ENCODE data around the gene RALGPS1.

DNA sequence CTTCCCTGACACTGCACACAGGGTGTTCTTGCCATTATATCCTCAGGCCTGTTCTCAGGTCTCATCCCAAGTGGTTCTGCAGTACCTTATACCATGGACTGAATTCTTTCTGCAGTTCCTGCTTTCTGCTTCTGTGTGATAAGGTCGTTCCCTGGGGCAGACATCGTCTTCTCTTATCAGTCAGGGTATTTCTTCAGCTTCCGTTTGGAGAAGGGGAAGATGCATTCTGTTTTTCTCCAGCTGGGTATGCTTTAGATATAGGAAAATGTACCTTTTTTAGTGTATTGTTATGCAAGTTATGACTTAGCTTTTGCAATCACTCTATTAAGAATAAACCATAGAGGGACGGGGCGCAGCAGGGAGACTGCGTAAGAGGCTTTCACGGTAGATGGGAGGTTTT is 31.1 kb downstream of the RALGPS1 start:
- TF ChIP-seq, protein P1, sequence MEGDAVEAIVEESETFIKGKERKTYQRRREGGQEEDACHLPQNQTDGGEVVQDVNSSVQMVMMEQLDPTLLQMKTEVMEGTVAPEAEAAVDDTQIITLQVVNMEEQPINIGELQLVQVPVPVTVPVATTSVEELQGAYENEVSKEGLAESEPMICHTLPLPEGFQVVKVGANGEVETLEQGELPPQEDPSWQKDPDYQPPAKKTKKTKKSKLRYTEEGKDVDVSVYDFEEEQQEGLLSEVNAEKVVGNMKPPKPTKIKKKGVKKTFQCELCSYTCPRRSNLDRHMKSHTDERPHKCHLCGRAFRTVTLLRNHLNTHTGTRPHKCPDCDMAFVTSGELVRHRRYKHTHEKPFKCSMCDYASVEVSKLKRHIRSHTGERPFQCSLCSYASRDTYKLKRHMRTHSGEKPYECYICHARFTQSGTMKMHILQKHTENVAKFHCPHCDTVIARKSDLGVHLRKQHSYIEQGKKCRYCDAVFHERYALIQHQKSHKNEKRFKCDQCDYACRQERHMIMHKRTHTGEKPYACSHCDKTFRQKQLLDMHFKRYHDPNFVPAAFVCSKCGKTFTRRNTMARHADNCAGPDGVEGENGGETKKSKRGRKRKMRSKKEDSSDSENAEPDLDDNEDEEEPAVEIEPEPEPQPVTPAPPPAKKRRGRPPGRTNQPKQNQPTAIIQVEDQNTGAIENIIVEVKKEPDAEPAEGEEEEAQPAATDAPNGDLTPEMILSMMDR (conservative IDR thresholded peaks at IDR 0.05), result no peak
- TF ChIP-seq ZFX (IDR thresholded peaks at IDR 0.05), result no peak
